Heart left ventricle (tissue), 13 donors: ENCODE data around the gene CAMSAP2.

ENCODE experiments used
- POLR2A ChIP-seq, 2 donors: fragments of 450-650 bp; IDR thresholded peaks; one replicate each; pipeline ENCODE4 v1.6.1; 2017; ENCODE audit warnings: antibody characterized with exemption in 2 of 2, mild to moderate bottlenecking in 2 of 2, moderate library complexity in 2 of 2
- TF ChIP-seq, protein P1 (sequence below), 12 donors: fragments of 200-600 bp; sonication (generic) in 4 of 12; IDR thresholded peaks; one replicate each; pipeline versions ENCODE4 v1.5.0 to v1.8.0; 2018 to 2022; ENCODE audit warnings: antibody characterized with exemption in 12 of 12, mild to moderate bottlenecking in 5 of 12
- donor health status: ischemic (EF 13 %, LVEDD 7.1; RV severe dilation, severe dysfunction).
- donor health status: DM: no; HTN: yes; CAD: no.
- donor health status: DM: no; HTN: no; CAD: no.
- donor health status: ischemic (EF 25% LVEDD 6.9; RV normal size, moderate dysfunction).
- donor health status: ischemic (EF 25% LVEDD 5.7; RV mildly dilated, moderate dysfunction).
- donor health status: ischemic (EF 35%, LVEDD 5.7; RV mildly dilated, moderate dysfunction).
- donor health status: nonischemic (EF 11% LVEDD 7.7; RV severe dilation, severe dysfunction).
- donor health status: DM: yes; HTN: yes; CAD: no.
- donor health status: PGD.
- donor health status: ischemic (EF 29% LVEDD 5.4; RV normal size, mild dysfunction).
- donor health status: nonischemic (EF 23%, LVEDD 6.1; RV moderate dilation, normal function).

GRCh38 chr1:200846398-200846797 lies 107.7 kb downstream of the CAMSAP2 start:
- TF ChIP-seq POLR2A (IDR thresholded peaks at IDR 0.05): no peak
- TF ChIP-seq, protein P1, sequence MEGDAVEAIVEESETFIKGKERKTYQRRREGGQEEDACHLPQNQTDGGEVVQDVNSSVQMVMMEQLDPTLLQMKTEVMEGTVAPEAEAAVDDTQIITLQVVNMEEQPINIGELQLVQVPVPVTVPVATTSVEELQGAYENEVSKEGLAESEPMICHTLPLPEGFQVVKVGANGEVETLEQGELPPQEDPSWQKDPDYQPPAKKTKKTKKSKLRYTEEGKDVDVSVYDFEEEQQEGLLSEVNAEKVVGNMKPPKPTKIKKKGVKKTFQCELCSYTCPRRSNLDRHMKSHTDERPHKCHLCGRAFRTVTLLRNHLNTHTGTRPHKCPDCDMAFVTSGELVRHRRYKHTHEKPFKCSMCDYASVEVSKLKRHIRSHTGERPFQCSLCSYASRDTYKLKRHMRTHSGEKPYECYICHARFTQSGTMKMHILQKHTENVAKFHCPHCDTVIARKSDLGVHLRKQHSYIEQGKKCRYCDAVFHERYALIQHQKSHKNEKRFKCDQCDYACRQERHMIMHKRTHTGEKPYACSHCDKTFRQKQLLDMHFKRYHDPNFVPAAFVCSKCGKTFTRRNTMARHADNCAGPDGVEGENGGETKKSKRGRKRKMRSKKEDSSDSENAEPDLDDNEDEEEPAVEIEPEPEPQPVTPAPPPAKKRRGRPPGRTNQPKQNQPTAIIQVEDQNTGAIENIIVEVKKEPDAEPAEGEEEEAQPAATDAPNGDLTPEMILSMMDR (IDR thresholded peaks at IDR 0.05): no peak
